Sigmoid colon (tissue), 7 donors: ENCODE results near the gene SSBP1. TPM values are rescaled to one million over a fixed set of nuclear protein-coding genes. Genes with fewer than 3 reads are reported as not detected.

Source experiments
- DNase-seq: peaks from one replicate; pipeline ENCODE4 v3.0.0-alpha.2; 2019
- H3K27ac ChIP-seq, 4 donors: fragments of 200-600 bp; sonication (generic); one replicate each; pipeline ENCODE4 v1.5.1; 2016 to 2019; ENCODE audit warnings: mild to moderate bottlenecking in 1 of 4
- H3K27me3 ChIP-seq, 3 donors: fragments of 200-600 bp; sonication (generic); one replicate each; pipeline ENCODE4 v1.5.1; 2019; ENCODE audit warnings: mild to moderate bottlenecking in 1 of 3
- H3K36me3 ChIP-seq, 4 donors: fragments of 200-600 bp; sonication (generic); one replicate each; pipeline ENCODE4 v1.5.1; 2016 to 2019
- H3K4me1 ChIP-seq, 4 donors: fragments of 200-600 bp; sonication (generic); one replicate each; pipeline ENCODE4 v1.5.1; 2017 to 2019
- H3K4me3 ChIP-seq, 4 donors: fragments of 200-600 bp; sonication (generic); one replicate each; pipeline ENCODE4 v1.5.1; 2017 to 2019; ENCODE audit warnings: mild to moderate bottlenecking in 2 of 4, moderate library complexity in 1 of 4
- H3K9me3 ChIP-seq, 4 donors: fragments of 200-600 bp in 3 of 4; sonication (generic) in 3 of 4; one replicate each; pipeline versions ENCODE4 v1.5.1 to v1.6.1; 2013 to 2019
- CTCF ChIP-seq, 4 experiments: fragments of 450-650 bp in 3 of 4; fragments of 200-600 bp in 1 of 4; IDR thresholded peaks; one replicate each; pipeline ENCODE4 v1.5.1; 2016 to 2019; ENCODE audit warnings: antibody characterized with exemption in 4 of 4, mild to moderate bottlenecking in 3 of 4, moderate library complexity in 2 of 4
- EP300 ChIP-seq, 4 donors: sonication (generic); formaldehyde crosslinking; IDR thresholded peaks; one replicate each; pipeline ENCODE4 v1.6.1; 2017; ENCODE audit warnings: antibody characterized with exemption in 4 of 4
- POLR2A ChIP-seq, 2 donors: fragments of 450-650 bp; IDR thresholded peaks; one replicate each; pipeline ENCODE4 v1.6.1; 2016; ENCODE audit warnings: antibody characterized with exemption in 2 of 2, mild to moderate bottlenecking in 2 of 2, moderate library complexity in 2 of 2
- POLR2AphosphoS5 ChIP-seq, 4 donors: sonication (generic); formaldehyde crosslinking; IDR thresholded peaks; one replicate each; pipeline ENCODE4 v1.6.1; 2017; ENCODE audit warnings: antibody characterized with exemption in 4 of 4
- WGBS, 2 donors: extraction: QIAGEN DNeasy Blood & Tissue Kit; methylation state at CpG; one replicate each; pipeline ENCODE4 v1.1.7; 2013; 5-methylcytosine and 5-hydroxymethylcytosine counted together
- intact Hi-C: fragments of 100-400 bp; cut with DNase I; formaldehyde crosslinking; loops from one replicate; pipeline ENCODE4 v1.15.1; 2023
- polyA plus RNA-seq, 3 donors: library from polyadenylated mRNA; stranded (reverse); fragments of 200-250 nt; gene quantifications; one replicate each; pipeline ENCODE4 v1.2.3, GENCODE V29; 2013
- total RNA-seq, 4 donors: library from RNA; depleted of rRNA; stranded (reverse); fragments of >200 nt; gene quantifications; one replicate each; pipeline ENCODE4 v1.1.0, GENCODE V29; 2016
- donor health status: healthy with polysubstance abuse.
- donor health status: Bipolar disorder and iron deficiency.
- donor health status: healthy.

The SSBP1 gene
- total and polyA plus RNA-seq, 7 donors: 77.0 to 205 (median 137) TPM

DNA sequence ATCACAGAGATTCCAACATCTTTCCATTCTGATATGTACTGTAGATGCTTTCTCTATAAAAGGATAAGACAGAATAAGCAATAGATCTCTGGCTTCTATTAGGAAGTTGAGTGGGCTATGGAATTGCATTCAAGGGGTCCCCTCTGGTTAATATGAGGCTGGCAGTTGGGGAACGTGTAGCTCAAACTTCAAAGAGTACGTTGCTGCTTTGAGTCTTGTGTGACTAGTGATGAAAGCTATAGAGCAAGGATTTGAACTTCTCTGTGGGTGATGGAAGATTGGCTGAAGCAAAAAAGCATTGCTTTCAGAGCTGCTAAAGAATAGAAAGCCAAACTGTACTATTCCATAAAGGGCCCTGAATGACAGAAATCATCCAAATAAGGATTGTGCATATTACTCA, 23.6 kb upstream of the SSBP1 start:
- Histone ChIP-seq H3K9me3 (no peaks in the 10 kb centered on the region), H3K4me3 (no peak overlapping the region), H3K27ac (no peak overlapping the region), H3K36me3 (no peaks in the 10 kb centered on the region), H3K4me1 (no peaks in the 10 kb centered on the region), H3K27me3 (no peaks in the 10 kb centered on the region)
- TF ChIP-seq CTCF (IDR thresholded peaks at IDR 0.05): no peak
- no peak for TF ChIP-seq POLR2AphosphoS5 (IDR thresholded peaks at IDR 0.05)
- TF ChIP-seq EP300 (IDR thresholded peaks at IDR 0.05): no peak
- no peak for TF ChIP-seq POLR2A (IDR thresholded peaks at IDR 0.05)
- intact Hi-C loops: no loop called here
- no peak for DNase-seq
- 84 to 92% methylated on average over 2 of the region's 2 CpGs for WGBS, 2 donors

- Histone ChIP-seq H3K36me3 (no peaks in the 10 kb centered on the region), H3K4me1 (no peaks in the 10 kb centered on the region), H3K9me3 (no peaks in the 10 kb centered on the region), H3K27ac (no peak overlapping the region), H3K4me3 (no peak overlapping the region), H3K27me3 (no peaks in the 10 kb centered on the region)
- TF ChIP-seq EP300 (IDR thresholded peaks at IDR 0.05): no peak
- no peak for TF ChIP-seq CTCF (IDR thresholded peaks at IDR 0.05)
- TF ChIP-seq POLR2AphosphoS5 (IDR thresholded peaks at IDR 0.05): no peak
- no peak for DNase-seq
- intact Hi-C loops: no loop called here
- WGBS, 2 donors: 61 to 62% methylated on average over 4 of the region's 4 CpGs
These were observed 23.1 kb upstream of the SSBP1 start for GRCh38 chr7:141715018-141715417.

DNA sequence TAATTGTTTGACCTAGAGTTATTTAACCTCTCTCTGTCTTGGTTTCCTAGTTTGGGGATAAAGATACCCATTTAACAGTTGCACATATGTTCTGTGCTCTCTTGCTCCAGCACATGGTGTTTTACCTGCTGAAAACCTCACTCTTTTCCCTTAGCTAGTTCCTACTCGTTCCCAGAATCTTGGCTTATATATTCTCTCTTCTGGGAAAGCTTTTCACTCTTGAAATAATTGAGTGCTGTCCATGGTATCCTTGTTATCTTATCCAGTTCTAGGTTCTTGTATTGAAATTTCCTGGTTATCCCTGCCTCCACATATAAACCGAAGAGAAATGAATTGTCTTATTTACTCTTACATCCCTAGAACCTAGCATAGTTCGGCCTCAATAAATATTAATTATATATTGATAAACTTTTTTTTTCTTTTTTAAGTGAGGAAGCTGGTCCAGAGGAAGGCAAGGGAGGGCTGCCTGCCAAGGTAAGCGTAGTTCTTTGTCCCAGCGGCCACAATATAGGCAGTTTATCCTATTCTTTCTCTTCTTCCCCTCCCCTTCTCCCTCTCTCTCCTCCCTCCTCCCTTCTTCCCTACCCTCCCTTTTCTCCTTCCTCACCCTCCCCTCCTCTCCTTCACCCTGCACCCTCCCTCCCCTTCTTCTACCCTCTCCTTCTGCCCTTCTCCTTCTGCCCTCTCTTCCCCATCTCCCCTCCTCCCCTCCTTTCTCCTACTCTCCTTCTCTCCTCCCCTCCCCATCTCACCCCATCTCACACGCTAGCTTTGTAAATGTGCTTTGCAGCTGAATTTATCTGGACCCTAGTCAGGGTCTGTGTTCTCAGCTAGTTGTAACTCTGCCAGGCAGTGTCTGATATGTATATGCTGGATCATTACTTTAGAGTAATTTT, 22.1 kb upstream of the SSBP1 start:
- Histone ChIP-seq H3K9me3 (no peaks in the 10 kb centered on the region), H3K4me3 (no peak overlapping the region), H3K27ac (no peak overlapping the region), H3K36me3 (no peaks in the 10 kb centered on the region), H3K4me1 (no peaks in the 10 kb centered on the region), H3K27me3 (no peaks in the 10 kb centered on the region)
- intact Hi-C loops: no loop called here
- TF ChIP-seq CTCF (IDR thresholded peaks at IDR 0.05) (no peak), EP300 (IDR thresholded peaks at IDR 0.05) (no peak), POLR2A (IDR thresholded peaks at IDR 0.05) (no peak), POLR2AphosphoS5 (IDR thresholded peaks at IDR 0.05) (no peak)
- 85 to 91% methylated on average over 6 of the region's 6 CpGs for WGBS, 2 donors
- DNase-seq: no peak

- TF ChIP-seq CTCF (IDR thresholded peaks at IDR 0.05): no peak
- TF ChIP-seq EP300 (IDR thresholded peaks at IDR 0.05): no peak
- no peak for TF ChIP-seq POLR2AphosphoS5 (IDR thresholded peaks at IDR 0.05)
- intact Hi-C loops: no loop called here
- no peak for DNase-seq
- Histone ChIP-seq H3K4me3 (no peak overlapping the region), H3K27me3 (no peaks in the 10 kb centered on the region), H3K27ac (no peak overlapping the region), H3K36me3 (no peaks in the 10 kb centered on the region), H3K4me1 (no peaks in the 10 kb centered on the region), H3K9me3 (no peaks in the 10 kb centered on the region)
- WGBS, 2 donors: 95 to 97% methylated on average over 1 of the region's 1 CpG
These were observed 20.7 kb upstream of the SSBP1 start for GRCh38 chr7:141717450-141717849.

DNA sequence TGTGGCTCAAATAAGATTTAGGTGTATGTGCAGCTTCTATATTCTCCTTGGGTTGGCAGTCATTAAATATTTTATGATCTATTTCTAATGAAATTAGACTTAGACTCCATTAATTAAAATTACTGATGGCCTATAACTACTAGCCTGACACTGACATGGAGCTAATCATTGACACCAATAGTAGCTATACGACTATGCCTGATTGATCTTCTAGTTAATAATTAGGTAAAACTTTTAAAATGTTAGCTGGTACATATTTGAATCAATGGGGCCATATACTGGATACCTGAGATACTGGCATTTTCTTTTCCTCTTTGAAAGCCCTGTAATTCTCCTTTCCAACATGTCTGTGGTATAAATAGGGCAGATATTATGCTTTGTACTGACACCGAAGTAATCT, 15.6 kb upstream of the SSBP1 start:
- no peak for DNase-seq
- intact Hi-C loops: no loop called here
- WGBS, 2 donors: 68 to 90% methylated on average over 2 of the region's 2 CpGs
- Histone ChIP-seq H3K4me1 (no peaks in the 10 kb centered on the region), H3K36me3 (no peaks in the 10 kb centered on the region), H3K27me3 (no peaks in the 10 kb centered on the region), H3K27ac (no peak overlapping the region), H3K9me3 (no peaks in the 10 kb centered on the region), H3K4me3 (no peak overlapping the region)
- TF ChIP-seq CTCF (IDR thresholded peaks at IDR 0.05): no peak
- no peak for TF ChIP-seq EP300 (IDR thresholded peaks at IDR 0.05)
- no peak for TF ChIP-seq POLR2A (IDR thresholded peaks at IDR 0.05)
- no peak for TF ChIP-seq POLR2AphosphoS5 (IDR thresholded peaks at IDR 0.05)
